ENCODE measurements around the gene FARP2. TPM values are rescaled to one million over a fixed set of nuclear protein-coding genes. Genes with fewer than 3 reads are reported as not detected.

FARP2 gene
- total and polyA plus RNA-seq, 2 of the 13 experiments (the other 11 are each of a cell fraction or from before 2014, with no cell fraction given) = 28.0 to 45.4 TPM

- TF ChIP-seq MNT (IDR thresholded peaks at IDR 0.05) = peak; percentile 2; the same call in 1 of the 2 replicates
- TF ChIP-seq IRX3 (CRISPR knock-in tag; IDR thresholded peaks at IDR 0.05; ENCODE audit: borderline replicate concordance, low read depth) = peak; percentile 50
- TF ChIP-seq NRL (CRISPR knock-in tag; IDR thresholded peaks at IDR 0.05; ENCODE audit: borderline replicate concordance) = peak; percentile 78; the same call in 1 of the 2 replicates
- no peak; the same call in 1 of the 2 replicates for TF ChIP-seq MED13 (CRISPR knock-in tag; IDR thresholded peaks at IDR 0.05)
- TF ChIP-seq SIN3A (IDR thresholded peaks at IDR 0.05; ENCODE audit: borderline replicate concordance, low read depth, low read length) = peak; percentile 76; the same call in 1 of the 2 replicates
- TF ChIP-seq ZNF513 (CRISPR knock-in tag; conservative IDR thresholded peaks at IDR 0.05) = no peak
- TF ChIP-seq RCOR2 (CRISPR knock-in tag; IDR thresholded peaks at IDR 0.05) = no peak
- TF ChIP-seq PAXIP1 (CRISPR knock-in tag; conservative IDR thresholded peaks at IDR 0.05) = no peak
- TF ChIP-seq NFATC3 (CRISPR knock-in tag; IDR thresholded peaks at IDR 0.05) = peak; percentile 69; the same call in 1 of the 2 replicates
- TF ChIP-seq, protein P1, sequence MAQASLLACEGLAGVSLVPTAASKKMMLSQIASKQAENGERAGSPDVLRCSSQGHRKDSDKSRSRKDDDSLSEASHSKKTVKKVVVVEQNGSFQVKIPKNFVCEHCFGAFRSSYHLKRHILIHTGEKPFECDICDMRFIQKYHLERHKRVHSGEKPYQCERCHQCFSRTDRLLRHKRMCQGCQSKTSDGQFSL (CRISPR knock-in tag; IDR thresholded peaks at IDR 0.05) = peak; percentile 66; the same call in 1 of the 2 replicates
- no peak for TF ChIP-seq SSRP1 (CRISPR knock-in tag; IDR thresholded peaks at IDR 0.05)
- no peak; the same call in 1 of the 2 replicates for TF ChIP-seq ZIK1 (CRISPR knock-in tag; IDR thresholded peaks at IDR 0.05; ENCODE audit: borderline replicate concordance, low read depth)
- TF ChIP-seq ZNF713 (CRISPR knock-in tag; IDR thresholded peaks at IDR 0.05) = peak; percentile 22; the same call in 1 of the 2 replicates
- no peak for TF ChIP-seq HOXA9 (CRISPR knock-in tag; IDR thresholded peaks at IDR 0.05; ENCODE audit: borderline replicate concordance)
- no peak; the same call in 1 of the 2 replicates for TF ChIP-seq HOXA5 (CRISPR knock-in tag; IDR thresholded peaks at IDR 0.05)
- TF ChIP-seq, protein P2, sequence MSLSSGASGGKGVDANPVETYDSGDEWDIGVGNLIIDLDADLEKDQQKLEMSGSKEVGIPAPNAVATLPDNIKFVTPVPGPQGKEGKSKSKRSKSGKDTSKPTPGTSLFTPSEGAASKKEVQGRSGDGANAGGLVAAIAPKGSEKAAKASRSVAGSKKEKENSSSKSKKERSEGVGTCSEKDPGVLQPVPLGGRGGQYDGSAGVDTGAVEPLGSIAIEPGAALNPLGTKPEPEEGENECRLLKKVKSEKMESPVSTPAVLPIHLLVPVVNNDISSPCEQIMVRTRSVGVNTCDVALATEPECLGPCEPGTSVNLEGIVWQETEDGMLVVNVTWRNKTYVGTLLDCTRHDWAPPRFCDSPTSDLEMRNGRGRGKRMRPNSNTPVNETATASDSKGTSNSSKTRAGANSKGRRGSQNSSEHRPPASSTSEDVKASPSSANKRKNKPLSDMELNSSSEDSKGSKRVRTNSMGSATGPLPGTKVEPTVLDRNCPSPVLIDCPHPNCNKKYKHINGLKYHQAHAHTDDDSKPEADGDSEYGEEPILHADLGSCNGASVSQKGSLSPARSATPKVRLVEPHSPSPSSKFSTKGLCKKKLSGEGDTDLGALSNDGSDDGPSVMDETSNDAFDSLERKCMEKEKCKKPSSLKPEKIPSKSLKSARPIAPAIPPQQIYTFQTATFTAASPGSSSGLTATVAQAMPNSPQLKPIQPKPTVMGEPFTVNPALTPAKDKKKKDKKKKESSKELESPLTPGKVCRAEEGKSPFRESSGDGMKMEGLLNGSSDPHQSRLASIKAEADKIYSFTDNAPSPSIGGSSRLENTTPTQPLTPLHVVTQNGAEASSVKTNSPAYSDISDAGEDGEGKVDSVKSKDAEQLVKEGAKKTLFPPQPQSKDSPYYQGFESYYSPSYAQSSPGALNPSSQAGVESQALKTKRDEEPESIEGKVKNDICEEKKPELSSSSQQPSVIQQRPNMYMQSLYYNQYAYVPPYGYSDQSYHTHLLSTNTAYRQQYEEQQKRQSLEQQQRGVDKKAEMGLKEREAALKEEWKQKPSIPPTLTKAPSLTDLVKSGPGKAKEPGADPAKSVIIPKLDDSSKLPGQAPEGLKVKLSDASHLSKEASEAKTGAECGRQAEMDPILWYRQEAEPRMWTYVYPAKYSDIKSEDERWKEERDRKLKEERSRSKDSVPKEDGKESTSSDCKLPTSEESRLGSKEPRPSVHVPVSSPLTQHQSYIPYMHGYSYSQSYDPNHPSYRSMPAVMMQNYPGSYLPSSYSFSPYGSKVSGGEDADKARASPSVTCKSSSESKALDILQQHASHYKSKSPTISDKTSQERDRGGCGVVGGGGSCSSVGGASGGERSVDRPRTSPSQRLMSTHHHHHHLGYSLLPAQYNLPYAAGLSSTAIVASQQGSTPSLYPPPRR (CRISPR knock-in tag; IDR thresholded peaks at IDR 0.05; ENCODE audit: borderline replicate concordance) = no peak
- TF ChIP-seq MEF2D (CRISPR knock-in tag; IDR thresholded peaks at IDR 0.05) = peak; percentile 88
Measured at GRCh38 chr2:241315879-241316631, 40.0 kb upstream of the FARP2 start, which contains the start of gene SEPTIN2 (continued).

All from HepG2 (cell line).